ENCODE measurements around the gene HAUS2. TPM values are rescaled to one million over a fixed set of nuclear protein-coding genes. Genes with fewer than 3 reads are reported as not detected.

The HAUS2 gene
- polyA plus RNA-seq, 1 donor from 2014 or later = 76.0 TPM

- no peak overlapping the region for H3K4me2 ChIP-seq (ENCODE audit: low read length)
- H3K4me3 ChIP-seq (ENCODE audit: low read length) = no peak overlapping the region
- no peaks in the 10 kb centered on the region for H3K36me3 ChIP-seq (ENCODE audit: insufficient read depth, low read length)
- no peak overlapping the region for H3K27ac ChIP-seq (ENCODE audit: low read length)
- no peak overlapping the region for H2AFZ ChIP-seq (ENCODE audit: low read depth, low read length)
- H3K9me3 ChIP-seq (ENCODE audit: low read length) = no peaks in the 10 kb centered on the region
- H4K20me1 ChIP-seq (ENCODE audit: insufficient read depth) = no peaks in the 10 kb centered on the region
- no peaks in the 10 kb centered on the region for H3K27me3 ChIP-seq (ENCODE audit: insufficient read depth, low read depth, low read length)
- no peak overlapping the region for H3K9ac ChIP-seq (ENCODE audit: low read length)
- H3F3A ChIP-seq (ENCODE audit: insufficient read depth, low read length, poor library complexity, severe bottlenecking) = no peaks in the 10 kb centered on the region
- H3K9me2 ChIP-seq (ENCODE audit: insufficient read depth, low read length) = no peaks in the 10 kb centered on the region
- TF ChIP-seq MXI1 (conservative IDR thresholded peaks at IDR 0.05; ENCODE audit: poor library complexity, severe bottlenecking) (no peak), POLR2AphosphoS5 (IDR thresholded peaks at IDR 0.05) (no peak), SMC3 (conservative IDR thresholded peaks at IDR 0.05; ENCODE audit: poor library complexity) (no peak), EP300 (conservative IDR thresholded peaks at IDR 0.05; ENCODE audit: poor library complexity, severe bottlenecking) (no peak), EZH2 (IDR thresholded peaks at IDR 0.05; ENCODE audit: borderline replicate concordance, insufficient read depth, low read length, poor library complexity, severe bottlenecking) (no peak)
- TF ChIP-seq, protein P1, sequence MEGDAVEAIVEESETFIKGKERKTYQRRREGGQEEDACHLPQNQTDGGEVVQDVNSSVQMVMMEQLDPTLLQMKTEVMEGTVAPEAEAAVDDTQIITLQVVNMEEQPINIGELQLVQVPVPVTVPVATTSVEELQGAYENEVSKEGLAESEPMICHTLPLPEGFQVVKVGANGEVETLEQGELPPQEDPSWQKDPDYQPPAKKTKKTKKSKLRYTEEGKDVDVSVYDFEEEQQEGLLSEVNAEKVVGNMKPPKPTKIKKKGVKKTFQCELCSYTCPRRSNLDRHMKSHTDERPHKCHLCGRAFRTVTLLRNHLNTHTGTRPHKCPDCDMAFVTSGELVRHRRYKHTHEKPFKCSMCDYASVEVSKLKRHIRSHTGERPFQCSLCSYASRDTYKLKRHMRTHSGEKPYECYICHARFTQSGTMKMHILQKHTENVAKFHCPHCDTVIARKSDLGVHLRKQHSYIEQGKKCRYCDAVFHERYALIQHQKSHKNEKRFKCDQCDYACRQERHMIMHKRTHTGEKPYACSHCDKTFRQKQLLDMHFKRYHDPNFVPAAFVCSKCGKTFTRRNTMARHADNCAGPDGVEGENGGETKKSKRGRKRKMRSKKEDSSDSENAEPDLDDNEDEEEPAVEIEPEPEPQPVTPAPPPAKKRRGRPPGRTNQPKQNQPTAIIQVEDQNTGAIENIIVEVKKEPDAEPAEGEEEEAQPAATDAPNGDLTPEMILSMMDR (IDR thresholded peaks at IDR 0.05; ENCODE audit: poor library complexity, severe bottlenecking) = no peak
- no peaks in the 10 kb centered on the region for H3K79me2 ChIP-seq (replicated peaks; ENCODE audit: insufficient read depth, low read length)
Measured at GRCh38 chr15:42604894-42605744, 56.5 kb downstream of the HAUS2 start.

GRCh38 chr15:42605796-42606195 lies 57.2 kb downstream of the HAUS2 start:
- TF ChIP-seq TAF1 (IDR thresholded peaks at IDR 0.05; ENCODE audit: low read depth) (no peak), REST (IDR thresholded peaks at IDR 0.05; ENCODE audit: borderline replicate concordance) (no peak), SMC3 (conservative IDR thresholded peaks at IDR 0.05; ENCODE audit: poor library complexity) (no peak), EP300 (conservative IDR thresholded peaks at IDR 0.05; ENCODE audit: poor library complexity, severe bottlenecking) (no peak), RAD21 (conservative IDR thresholded peaks at IDR 0.05) (no peak), EZH2 (IDR thresholded peaks at IDR 0.05; ENCODE audit: borderline replicate concordance, insufficient read depth, low read length, poor library complexity, severe bottlenecking) (no peak), MXI1 (conservative IDR thresholded peaks at IDR 0.05; ENCODE audit: poor library complexity, severe bottlenecking) (no peak), POLR2AphosphoS5 (IDR thresholded peaks at IDR 0.05) (no peak)
- TF ChIP-seq, protein P1 (IDR thresholded peaks at IDR 0.05; ENCODE audit: poor library complexity, severe bottlenecking) = no peak
- Histone ChIP-seq H3K27ac (ENCODE audit: low read length) (no peak overlapping the region), H3K79me2 (replicated peaks; ENCODE audit: insufficient read depth, low read length) (no peaks in the 10 kb centered on the region), H3K27me3 (ENCODE audit: insufficient read depth, low read depth, low read length) (no peaks in the 10 kb centered on the region), H3K4me3 (ENCODE audit: low read length) (no peak overlapping the region), H2AFZ (ENCODE audit: low read depth, low read length) (no peak overlapping the region), H3K9ac (ENCODE audit: low read length) (no peak overlapping the region), H3K9me2 (ENCODE audit: insufficient read depth, low read length) (no peaks in the 10 kb centered on the region), H3K9me3 (ENCODE audit: low read length) (no peaks in the 10 kb centered on the region), H4K20me1 (ENCODE audit: insufficient read depth) (no peaks in the 10 kb centered on the region), H3K4me2 (ENCODE audit: low read length) (no peak overlapping the region), H3K36me3 (ENCODE audit: insufficient read depth, low read length) (no peaks in the 10 kb centered on the region), H3F3A (ENCODE audit: insufficient read depth, low read length, poor library complexity, severe bottlenecking) (no peaks in the 10 kb centered on the region)

Data from neural cell (in vitro differentiated cells).